Activated CD4-positive, alpha-beta T cell treated with anti-CD3 and anti-CD28 coated beads for 24 hours (primary cell): ENCODE data around the gene PPP4R1.
A peak's percentile ranks its signal among the peaks of the same experiment; 100 is the strongest.
"Not testable (repeated sequence)": the region's sequence is repeated elsewhere in the genome, so short reads cannot be mapped to it uniquely, and the experiment has no call there.

Source experiments
- DNase-seq, 2 donors: peaks; one replicate each; pipeline ENCODE4 v3.0.0-alpha.2; 2020; ENCODE audit warnings: low read depth in 2 of 2

The PPP4R1 gene

DNA sequence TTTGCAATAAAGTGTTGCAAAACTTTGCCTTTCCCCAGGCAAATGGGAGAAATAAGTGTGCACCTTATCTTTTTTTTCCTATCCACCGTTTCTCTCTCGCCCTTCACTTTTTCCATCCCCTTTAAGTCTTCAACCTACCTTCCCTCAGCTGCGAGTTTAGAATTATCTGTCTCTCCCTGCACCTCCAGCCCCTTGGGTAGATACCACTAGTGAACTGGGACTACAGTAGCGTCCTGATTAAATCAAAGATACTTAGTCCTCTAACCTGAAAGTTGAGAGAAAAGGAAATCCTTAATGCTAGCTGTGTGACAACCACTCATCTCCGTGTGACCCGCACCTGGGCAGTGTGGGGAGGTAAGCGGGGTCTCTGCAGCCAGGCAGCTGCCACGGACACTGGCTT is 16.1 kb upstream of the PPP4R1 start:
- no peak for DNase-seq

DNA sequence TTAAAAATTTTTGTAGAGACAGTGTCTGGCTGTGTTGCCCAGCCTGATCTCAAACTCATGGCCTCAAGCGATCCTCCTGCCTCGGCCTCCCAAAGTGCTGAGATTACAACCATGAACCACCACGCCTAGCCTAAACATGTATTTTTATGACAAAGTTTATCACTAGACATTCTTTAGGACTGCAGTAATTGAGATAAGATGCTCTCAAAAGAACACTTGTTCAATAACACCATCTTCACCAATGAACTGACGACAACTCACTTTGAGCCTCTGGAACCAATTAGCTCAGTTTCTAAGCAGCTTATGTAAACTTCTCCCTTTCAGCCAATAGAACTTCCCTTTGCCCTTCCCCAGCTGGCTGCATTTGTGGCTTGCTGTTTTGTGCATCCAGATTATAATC is 15.3 kb upstream of the PPP4R1 start:
- DNase-seq: no peak

DNA sequence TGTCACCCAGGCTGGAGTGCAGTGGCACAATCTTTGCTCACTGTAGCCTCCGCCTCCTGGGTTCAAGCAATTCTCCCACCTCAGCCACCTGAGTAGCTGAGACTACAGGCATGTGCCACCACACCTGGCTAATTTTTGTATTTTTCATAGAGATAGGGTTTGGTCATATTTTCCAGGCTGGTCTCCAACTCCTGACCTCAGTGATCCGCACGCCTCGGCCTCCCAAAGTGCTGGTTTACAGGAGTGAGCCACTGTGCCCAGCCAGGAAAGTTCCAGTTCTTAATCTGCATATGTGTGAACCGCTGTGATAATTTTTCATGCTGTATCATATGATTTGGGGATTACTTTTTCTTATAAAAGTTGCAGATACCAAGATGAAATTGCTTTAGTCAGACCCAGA is 14.6 kb upstream of the PPP4R1 start:
- no peak for DNase-seq

DNA sequence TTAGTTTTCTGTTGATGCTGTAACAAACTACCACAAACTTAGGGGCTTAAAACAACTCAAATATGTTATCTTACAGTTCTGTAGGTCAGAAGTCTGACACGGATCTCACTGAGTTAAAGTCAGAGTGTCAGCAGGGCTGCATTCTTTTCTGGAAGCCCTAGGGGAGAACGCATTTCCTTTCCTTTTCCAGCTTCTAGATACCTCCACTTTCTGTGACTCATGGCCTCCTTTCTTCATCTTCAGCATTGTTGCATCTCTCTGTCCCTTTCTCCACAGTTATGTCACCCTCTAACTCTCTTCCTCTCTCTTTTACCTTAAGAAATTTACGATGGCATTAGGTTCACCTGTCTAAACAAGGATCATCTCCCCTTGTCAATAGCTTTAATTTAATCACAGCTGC is 13.3 kb upstream of the PPP4R1 start:
- DNase-seq: no peak

DNA sequence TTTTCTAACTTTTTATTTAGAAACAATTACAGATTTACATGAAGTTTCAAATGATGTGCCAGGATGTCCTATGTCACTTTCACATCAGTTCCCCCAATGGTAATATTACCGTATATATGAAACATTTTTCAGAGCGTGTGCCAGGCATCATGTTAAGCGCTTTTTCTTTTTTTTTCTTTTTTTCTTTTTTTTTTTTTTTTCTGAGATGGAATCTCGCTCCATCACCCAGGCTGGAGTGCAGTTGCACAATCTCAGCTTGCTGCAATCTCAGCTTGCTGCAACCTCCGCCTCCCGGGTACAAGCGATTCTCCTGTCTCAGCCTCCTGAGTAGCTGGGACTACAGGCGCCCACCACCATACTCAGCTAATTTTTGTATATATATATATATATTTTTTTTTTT is 5.6 kb upstream of the PPP4R1 start:
- DNase-seq: no peak

DNA sequence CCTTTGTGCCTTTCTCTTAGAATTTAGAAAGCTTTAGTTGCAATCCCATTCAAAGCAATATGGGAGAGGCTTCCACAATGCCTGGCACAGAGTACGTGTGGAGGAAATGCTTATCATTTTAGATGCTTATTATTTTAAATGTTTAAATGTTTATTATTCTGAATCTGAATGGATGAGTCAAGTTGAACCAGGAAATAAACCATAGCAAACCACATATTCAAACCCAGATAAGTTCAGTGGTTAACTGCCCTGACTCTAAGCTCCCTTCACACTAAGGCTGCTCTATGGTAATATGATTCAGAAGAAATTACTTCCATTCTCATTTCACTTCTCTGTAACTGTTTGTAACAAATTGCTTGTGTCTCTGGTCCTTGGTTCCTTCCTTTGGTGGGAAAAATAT is 5.2 kb upstream of the PPP4R1 start:
- no peak for DNase-seq

DNA sequence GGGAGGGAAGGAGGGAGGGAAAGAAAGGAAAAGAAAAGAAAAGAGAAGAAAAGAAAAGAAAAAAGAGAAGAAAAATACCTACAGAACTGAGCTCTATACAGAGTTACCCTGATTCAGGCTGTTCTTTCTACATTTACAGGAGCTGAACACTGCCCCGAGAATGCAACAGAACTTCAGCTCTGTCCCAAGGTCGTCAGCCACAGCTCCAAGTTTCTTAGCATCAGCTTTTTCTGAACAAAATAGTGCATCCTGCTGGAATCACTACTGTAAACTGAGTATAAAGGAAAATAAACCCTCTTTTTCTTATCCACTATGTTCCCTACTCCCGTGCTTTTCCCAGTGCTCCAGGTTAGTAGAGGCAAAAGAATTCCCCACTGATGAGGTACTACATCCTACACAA is 4.7 kb upstream of the PPP4R1 start:
- DNase-seq: no peak

DNA sequence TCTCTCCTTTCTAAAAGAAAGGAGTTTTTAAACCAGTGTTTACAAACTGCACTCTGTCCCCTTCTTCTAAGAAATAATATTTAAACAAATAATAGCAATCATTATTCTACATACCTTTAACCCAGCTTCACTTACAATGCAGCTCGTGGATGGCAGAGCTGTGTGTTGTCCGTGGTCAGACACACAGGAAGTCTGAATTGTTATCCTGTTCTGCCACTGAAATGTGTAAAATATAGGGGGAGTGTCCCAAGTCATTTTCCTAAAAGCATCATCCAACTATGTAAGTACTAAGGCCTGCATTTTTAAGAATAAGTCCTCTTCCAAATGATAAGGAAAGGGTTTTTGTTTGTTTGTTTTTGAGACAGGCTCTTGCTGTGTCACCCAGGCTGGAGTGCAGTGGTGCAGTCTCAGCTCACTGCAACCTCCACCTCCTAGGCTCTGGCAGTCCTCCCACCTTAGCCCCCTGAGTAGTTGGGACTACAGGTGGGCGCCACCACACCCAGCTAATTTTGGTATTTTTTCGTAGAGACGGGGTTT is 2.7 kb upstream of the PPP4R1 start:
- DNase-seq: no peak

DNA sequence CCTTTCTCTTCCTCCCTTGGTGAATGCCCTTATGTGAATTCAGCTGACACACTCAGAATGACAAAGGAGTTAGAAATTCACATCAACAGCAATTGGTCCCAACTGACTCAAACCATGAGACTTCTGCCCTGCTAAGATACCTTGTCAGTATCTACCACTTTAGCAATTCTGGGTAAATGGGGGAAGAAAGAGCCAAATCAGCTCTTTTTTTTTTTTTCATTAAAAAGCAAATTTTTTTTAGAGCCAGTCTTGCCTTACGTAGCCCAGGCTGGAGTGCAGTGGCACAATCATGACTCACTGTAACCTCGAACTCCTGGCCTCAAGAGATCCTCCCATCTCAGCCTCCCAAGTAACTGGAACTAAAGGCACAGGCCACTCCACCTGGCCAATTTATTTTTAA is 1.7 kb upstream of the PPP4R1 start:
- DNase-seq: no peak

DNA sequence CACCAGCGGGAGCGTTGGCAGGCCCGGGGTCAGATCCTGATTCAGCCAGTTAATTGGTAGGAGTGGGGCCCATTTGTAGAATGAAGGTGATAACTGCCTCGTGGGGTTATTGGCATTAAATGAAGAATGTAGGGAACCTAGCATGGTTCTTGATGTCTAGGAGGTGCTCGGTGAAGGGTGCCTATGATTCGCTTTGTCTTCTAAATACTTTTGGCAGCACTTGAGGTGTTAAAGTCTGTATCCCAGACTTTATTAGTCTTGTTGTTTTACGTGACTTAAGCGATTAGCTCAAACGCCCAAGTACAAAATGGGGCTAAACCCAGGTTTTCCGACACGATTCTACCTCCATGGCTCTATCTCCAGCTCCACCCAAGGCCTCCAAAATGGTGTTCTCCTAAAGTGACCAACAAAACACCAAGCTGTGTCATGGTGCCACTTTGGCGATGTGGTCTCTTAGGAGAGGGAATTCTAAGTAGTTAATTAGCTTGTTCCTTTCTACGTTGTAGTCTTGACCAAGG is 980 bp upstream of the PPP4R1 start:
- no peak for DNase-seq

DNA sequence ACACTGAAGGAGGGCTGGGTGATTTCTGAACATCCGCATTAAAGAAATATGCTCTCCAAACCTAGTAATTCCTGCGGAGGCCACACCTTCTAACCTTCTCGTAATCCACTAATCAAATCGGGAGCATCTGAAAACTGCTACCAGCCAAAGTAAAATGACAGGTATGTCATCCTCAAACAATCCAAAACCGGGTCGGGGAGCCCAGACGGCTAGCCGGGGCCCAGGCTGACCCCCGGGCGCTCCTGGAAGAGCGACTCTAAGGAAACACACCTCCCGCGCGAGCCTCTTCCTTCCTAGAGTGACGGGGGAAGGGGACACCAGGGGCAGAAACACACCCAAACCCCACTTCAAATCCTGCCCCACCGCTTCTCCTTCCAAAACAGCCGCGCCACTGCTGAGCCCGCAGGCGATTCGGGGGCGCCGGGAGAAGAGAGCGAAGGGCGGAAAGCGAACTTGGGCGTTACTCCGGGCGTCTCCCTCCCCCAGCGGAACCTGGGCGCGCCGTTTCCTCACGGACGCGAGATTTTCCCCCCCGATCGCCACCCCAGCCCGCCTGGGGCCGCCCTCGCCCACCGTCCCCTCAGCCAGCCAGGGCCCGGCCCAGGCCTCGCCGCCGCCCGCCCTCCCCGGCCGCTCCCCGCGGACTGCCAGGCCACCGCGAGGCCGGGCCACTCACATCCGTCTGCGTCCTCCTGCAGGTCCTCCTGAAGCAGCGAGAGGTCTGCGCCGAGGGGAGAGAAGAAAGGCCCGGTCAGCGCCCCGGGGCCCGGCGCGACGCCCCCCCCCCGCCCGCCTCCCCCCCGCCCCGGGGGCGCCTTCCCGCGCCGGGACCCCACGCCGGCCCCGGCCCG is 584 bp downstream of the PPP4R1 start:
- peak in 1 of 2 donors; percentile 18 for DNase-seq

DNA sequence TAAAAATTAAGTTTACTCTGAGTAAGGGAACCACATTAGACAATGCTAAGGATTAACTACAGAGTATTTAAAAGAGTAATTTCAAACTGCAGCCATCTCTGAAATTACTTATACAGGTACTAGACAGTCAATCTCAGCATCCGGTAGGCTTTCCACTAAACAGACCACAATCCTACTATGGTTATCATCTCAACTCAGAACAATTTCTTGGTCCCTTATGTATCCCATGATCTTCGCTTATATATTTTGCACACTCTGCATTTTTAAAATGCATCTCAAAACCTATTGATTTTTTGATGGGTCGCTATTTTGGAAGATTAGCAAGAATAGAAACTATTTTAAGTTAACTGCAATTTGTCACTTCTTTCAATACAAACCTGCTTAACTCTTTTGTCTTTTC is 1.4 kb downstream of the PPP4R1 start:
- no peak for DNase-seq

DNA sequence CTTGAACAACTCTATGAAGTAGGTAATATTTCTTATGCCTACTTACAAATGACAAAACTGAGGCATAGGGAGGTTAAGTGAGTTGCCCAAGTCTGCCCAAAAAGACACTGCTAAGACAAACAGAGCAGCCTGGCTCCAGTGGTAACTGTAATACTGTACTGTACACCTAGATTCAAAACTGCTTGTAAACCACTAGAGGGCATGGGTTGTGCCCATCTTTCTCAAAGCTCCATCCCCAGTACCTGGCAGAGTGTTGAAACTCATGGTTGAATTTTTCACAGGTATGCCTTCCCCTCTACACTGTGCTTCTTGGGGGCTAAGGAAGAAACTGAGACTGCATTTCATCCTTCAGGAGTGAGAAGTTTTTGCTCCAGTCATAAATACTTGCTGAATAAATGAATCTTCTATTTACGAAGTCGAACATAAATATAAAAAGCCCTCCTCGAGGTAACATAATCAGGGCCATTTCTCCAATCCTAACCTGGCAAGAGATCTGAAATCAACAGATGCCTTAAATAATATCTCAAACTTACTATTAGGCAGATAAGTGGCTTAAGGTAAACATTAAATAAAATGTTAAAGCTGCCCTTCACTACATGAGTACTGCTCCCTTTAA is 2.0 kb downstream of the PPP4R1 start:
- no peak for DNase-seq

DNA sequence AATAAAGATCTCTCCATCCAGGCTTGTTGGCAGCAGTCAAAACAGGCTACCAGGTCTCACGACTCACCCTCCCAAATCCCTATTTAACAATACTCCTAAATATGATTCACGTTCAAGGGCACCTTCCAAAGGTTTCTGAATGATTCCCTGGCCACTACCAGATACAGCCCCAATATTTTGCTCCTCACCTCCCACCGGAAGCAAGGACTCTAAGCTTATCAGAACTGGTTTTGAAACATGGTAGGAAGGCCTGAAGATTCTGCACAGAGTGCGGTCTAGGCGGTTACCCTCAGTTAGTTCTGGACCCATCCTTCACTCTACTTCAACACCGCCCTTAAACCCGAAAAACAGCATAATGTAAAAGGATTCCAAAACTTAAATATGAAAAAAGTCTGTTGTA is 5.2 kb downstream of the PPP4R1 start:
- no peak for DNase-seq

DNA sequence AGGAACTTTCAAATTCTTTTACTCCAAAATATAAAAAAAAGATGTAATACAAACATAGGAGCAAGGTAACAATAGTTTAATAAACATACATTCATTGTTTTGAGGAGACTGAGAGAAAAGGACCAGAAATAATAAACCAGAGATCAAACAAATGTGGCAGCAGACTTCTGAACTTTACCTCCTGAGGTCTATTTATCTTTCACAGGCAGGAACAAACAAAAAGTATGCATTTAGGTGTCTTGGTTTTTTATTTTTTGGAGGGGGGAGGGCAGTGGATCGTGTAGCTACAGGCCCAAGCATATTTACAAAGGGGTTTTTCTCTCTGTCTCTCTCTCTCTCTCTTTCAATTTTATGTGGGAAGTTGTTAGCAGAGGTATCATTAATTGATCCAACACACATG is 5.6 kb downstream of the PPP4R1 start:
- no peak for DNase-seq

DNA sequence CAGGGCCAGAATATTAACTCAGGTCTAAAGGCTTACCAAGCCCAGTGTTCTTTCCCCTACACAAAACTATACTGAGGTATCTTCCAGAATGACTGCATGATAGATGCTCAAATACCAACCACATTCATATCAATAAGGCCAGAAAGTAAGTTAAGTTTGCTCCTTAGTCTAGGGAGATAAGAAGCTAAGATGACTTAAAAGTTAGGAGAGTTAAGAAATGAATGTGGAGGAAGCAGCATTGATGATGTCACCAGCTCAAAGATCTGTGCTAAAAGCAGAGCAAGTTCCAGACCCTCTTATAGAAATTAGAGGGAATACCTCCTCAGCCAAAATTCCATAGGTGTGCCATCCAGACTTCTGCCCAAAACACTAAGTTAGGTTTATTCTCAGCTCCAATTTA is 6.1 kb downstream of the PPP4R1 start:
- no peak for DNase-seq

DNA sequence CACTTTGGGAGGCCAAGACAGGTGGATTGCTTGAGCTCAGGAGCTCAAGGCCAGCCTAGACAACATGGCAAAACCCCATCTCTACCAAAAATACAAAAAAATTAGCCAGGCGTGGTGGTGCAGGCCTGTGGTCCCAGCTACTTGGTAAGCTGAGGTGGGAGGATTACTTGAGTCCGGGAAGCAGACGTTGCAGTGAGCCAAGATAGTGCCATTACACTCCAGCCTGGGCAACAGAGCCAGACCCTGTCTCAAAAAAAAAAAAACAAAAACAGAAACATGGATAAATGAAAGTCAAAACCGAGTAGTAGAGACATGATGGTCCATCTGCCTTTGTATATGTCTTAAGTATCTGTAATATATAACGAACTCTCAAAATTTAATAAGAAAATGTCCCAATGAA is 7.2 kb downstream of the PPP4R1 start:
- not testable (repeated sequence) for DNase-seq

DNA sequence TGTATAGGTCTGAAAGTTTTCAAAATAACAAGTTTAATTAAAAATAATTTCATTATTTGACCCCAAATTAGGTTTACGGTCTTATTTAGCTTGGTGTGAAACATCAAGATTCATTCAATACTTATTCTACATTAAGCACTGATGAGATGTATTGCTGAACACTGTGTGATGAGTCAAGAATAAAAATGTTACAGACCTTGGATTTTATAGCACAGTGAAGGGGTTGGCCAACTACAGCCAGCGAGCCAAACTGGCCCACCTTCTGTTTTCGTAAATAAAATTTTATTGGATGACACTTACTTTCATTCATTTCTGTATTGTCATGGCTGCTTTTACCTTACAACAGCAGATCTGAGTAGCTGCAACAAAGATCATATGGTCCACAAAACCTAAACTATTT is 8.3 kb downstream of the PPP4R1 start:
- no peak for DNase-seq

DNA sequence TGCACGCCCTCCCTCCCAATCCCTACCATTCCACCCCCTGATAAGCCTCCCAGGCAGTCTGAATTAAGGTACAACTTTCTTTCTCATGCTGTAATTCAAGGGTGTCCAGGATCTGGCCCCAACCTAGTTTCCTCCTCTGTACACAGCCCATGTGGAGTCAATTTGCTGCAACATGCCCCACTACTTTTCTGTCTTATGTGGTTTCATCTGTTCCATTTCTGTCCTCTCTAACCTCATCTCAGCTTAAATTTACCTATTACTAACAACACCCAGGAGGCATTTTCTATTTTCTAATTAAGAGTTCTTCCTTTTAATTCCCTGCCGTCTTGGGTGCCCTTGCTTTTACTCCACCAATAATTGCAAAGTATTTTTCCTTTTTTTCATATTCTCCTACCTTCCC is 10.0 kb downstream of the PPP4R1 start:
- no peak for DNase-seq

DNA sequence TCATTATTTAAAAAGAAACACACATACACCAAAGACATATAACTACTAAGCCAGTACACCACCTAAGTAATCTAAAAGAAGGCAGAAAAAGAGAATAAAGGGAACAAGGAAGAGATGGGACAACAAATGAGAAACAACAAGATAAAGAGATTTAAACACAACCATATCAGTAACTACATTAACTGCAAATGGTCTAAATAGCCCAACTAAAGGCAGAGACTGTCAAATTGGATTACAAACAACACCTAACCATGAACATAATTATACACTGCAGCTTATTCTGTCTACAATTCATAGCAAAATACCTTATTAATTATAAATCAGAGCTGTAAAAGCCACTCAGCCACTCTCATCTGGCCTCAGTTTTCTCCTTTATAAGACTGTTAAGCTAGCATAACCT is 15.0 kb downstream of the PPP4R1 start:
- DNase-seq: no peak

DNA sequence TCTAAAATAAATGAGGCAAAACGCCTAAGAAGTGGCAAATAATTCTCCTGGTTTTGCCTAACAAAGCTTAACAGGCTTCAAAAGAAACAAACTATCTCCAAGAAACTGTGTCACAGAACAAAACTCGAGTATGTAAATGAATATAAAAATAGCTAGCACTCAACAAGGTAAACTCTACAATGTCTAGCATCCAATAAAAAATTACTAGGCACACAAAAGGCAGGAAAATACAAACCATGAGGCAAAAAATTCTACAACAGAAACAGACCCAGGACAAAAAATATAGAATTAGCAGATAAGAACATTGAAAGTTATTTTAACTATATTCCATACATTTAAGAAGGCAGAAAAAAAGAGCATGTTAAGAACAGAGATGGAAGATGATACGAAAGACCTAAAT is 16.8 kb downstream of the PPP4R1 start:
- DNase-seq: no peak

DNA sequence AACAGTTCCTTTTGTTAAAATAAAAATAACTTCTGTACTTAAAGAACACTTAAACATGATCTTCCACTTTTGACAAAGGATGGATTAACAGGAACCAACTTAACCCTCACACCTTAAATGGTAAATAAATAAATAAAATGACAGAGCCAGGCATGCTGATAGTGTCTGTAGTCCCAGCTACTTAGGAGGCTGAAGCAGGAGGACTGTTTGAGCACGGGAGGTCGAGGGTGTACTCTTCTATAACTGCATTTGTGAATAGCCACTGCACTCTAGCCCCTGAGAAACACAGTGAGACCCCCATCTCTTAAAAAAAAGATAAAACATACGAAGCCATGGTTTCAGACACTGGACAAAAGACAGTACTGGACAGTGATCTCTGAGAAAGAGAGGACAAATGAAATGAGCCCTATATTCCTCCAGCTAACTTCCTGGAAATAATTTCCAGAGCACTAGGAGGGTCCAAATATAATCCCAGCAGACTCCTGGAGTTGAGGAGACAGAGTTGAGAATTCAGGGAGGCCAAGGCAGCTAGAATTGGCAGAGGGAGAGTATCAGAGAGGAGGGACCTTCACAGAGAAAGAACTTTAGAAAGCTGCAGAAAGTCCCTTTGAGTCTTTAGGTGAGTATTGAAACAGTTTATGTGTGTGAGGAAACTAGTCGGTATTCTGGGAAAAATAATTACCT is 17.4 kb downstream of the PPP4R1 start:
- no peak for DNase-seq

DNA sequence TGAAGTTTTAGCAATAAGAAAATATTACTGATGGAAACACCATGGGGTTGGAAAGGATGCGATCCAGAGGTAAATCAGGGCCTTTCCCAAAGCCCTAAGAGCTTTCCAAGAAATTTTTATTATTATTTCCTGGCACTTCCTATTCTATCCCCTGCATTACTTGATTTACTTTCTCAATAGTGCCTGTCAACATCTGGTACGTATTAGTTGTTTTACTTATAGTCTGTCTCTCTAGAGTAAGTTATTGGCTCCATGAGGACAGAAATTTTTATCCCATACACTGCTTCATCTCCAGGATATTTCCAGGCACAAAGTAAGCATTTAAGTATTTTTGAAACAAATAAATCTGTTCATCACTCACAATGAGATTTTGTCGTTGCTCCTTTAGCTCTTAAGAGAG is 18.1 kb downstream of the PPP4R1 start:
- DNase-seq: no peak
